Subcutaneous adipose tissue (tissue), 4 donors: ENCODE measurements around the gene GRIK2. TPM values are rescaled to one million over a fixed set of nuclear protein-coding genes. Genes with fewer than 3 reads are reported as not detected.

ENCODE experiments used
- total RNA-seq, 4 donors: library from RNA; depleted of rRNA; stranded (reverse); fragments of >200 nt; gene quantifications; one replicate each; pipeline ENCODE4 v1.1.0, GENCODE V29; 2016
- TF ChIP-seq, protein P1 (sequence below): fragments of 450-650 bp; IDR thresholded peaks from one replicate; pipeline ENCODE4 v1.5.1; 2016; ENCODE audit warnings: low read depth, mild to moderate bottlenecking, control low read depth, antibody characterized with exemption, moderate library complexity

Gene GRIK2
- total RNA-seq, 4 donors from 2014 or later: 0.19 to 1.5 (median 0.81) TPM

DNA sequence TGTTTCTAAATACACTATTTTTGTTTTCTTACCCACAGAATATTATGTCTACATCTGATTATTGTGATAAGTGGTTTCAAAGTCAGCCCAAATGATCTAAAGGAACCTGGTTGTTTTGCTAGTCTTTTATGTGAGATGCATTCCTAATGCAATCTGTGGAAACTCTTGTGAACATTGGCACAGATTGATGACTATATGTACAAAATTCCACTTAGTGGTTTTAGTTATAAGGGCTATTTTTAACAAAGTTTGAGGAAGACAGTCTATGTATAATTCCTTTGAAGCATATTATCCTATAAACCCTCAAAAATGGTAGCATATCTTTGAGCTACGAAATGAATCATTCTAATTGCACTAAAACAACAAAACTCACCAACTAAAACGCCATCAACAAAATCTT is 140.9 kb downstream of the GRIK2 start:
- TF ChIP-seq, protein P1, sequence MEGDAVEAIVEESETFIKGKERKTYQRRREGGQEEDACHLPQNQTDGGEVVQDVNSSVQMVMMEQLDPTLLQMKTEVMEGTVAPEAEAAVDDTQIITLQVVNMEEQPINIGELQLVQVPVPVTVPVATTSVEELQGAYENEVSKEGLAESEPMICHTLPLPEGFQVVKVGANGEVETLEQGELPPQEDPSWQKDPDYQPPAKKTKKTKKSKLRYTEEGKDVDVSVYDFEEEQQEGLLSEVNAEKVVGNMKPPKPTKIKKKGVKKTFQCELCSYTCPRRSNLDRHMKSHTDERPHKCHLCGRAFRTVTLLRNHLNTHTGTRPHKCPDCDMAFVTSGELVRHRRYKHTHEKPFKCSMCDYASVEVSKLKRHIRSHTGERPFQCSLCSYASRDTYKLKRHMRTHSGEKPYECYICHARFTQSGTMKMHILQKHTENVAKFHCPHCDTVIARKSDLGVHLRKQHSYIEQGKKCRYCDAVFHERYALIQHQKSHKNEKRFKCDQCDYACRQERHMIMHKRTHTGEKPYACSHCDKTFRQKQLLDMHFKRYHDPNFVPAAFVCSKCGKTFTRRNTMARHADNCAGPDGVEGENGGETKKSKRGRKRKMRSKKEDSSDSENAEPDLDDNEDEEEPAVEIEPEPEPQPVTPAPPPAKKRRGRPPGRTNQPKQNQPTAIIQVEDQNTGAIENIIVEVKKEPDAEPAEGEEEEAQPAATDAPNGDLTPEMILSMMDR: no peak

DNA sequence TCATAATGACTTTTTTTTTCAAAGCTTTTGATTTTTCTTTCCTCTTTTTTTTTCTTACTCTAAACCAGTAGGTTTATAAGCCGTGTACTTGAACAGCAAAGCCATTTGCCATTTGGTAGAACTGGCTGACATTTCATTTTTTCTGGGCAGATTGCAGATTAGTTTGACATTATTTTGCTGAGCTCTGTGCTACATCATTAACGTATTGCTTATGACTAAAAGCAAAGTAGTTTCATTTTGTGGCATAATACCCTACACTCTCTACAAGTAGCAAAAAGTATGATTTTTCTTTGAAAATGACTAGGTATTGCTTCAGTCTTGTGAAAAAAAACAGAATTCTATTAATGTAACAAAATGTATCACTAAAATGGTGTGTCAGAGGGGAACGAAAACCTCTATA is 141.3 kb downstream of the GRIK2 start:
- TF ChIP-seq, protein P1: no peak

DNA sequence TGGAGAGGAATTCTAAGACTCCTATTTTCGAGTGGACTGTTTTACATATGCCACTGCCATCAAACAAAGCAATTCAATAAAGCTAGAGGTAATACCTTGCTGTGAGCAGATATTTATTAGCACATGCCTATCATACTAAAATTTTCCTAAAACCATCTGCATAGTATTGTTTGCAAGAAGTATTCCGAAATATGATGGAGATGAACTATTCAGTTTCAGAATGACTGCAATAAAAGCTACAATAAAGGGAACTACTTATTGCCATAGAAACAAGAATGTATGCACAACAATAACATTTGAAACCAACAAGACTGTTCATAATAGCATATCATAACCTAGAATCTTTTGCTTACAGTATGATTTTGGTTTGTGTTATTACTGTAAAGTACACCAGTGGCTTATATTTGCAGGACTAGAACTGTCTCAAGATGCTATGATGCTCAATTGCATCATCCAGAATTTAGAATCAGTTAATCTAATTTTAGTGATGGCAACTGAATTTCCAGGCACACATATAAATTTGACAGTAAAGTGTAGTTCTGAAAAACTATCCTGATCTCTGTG is 144.3 kb downstream of the GRIK2 start:
- TF ChIP-seq, protein P1: no peak

DNA sequence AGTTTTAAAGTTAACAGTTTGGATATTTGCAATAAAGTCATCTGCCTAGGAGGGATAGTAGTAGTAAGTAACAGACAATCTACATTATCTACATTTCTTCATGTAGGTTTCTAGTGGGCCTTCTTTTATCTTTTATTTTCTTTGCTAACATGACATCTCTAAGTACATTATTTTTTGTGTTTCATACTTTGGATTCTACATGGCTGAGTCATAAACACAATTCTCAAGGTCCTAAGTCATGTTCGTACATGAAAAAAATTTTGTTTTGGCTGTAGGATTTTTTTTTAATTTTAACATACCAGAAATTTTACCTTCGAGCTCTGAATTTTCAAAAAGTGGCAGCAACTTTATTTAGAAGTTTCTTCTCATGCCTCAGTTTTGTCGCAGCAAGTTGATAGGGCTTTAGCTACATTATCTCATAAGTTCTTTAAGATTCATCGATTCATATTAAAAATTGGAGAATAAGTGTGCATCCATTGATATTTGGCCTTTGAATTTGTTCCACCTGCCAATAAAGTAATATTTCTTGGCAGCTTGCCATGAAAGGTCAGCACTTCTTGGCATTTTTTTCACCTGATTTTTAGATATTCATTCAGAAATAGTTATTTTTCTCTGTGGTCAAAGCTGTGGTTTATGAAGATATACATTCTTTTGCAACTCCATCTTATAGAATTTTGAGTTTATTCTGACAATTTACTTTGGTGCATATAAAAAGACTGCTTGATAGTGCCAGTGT is 146.2 kb downstream of the GRIK2 start:
- TF ChIP-seq, protein P1: no peak

DNA sequence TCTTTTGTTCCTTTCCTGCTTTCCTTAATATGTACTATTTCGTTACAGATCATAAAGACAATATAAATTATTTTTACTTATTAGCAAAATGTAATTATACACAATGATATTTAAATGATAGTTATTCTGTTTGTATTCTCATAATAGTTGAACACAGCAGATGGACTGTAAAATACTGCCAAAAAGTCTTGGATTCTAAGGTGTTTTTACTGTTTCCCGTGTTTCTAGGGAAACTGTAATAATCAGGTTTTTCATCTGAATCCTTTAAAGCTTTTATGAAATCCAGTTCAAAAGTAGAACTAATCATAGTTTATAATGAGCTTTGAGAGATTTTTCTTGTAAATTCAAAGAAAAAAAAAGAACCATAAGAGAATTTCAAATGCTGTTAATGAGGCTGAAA is 148.4 kb downstream of the GRIK2 start:
- TF ChIP-seq, protein P1: no peak

DNA sequence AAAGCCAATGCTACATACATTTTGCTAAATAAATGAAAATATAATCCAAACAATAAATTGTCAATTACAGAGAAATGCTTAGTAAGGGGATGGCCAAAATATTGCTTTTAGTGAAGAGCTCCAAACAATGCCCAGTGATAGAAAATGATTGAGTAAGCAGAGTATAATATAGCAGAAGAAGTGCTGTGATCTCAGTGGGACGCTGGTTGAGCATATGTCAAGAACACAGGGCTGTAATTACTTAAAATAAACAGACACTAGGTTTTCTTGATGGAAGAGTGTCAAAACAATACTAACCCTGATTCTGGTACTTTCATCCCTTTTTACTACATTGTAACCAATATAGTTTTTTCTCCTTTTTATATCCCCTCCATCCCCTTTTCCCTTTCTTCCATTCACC is 150.3 kb downstream of the GRIK2 start:
- TF ChIP-seq, protein P1: no peak

DNA sequence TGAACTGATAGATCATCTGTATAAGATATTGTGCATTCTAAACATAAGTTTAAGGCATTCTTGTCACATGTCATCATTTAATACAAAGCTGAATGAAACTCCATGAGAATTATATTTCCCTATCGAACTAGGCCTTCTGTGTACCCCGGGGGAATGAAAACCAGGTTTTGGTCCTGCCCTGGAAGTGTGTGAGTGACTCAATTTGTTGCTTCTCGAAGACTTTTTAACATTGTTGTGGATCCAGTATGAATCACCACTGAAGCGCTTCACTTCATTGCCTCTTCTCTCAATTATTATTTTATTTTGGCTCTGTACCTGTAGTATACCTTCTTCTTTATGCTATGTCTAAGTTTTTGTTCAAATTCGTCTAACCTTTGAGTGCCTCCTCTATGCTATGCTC is 150.8 kb downstream of the GRIK2 start:
- TF ChIP-seq, protein P1: no peak
